ENCODE data around the gene RPGRIP1.
"Not testable (repeated sequence)": the region's sequence is repeated elsewhere in the genome, so short reads cannot be mapped to it uniquely, and the experiment has no call there.

RPGRIP1 gene

DNA sequence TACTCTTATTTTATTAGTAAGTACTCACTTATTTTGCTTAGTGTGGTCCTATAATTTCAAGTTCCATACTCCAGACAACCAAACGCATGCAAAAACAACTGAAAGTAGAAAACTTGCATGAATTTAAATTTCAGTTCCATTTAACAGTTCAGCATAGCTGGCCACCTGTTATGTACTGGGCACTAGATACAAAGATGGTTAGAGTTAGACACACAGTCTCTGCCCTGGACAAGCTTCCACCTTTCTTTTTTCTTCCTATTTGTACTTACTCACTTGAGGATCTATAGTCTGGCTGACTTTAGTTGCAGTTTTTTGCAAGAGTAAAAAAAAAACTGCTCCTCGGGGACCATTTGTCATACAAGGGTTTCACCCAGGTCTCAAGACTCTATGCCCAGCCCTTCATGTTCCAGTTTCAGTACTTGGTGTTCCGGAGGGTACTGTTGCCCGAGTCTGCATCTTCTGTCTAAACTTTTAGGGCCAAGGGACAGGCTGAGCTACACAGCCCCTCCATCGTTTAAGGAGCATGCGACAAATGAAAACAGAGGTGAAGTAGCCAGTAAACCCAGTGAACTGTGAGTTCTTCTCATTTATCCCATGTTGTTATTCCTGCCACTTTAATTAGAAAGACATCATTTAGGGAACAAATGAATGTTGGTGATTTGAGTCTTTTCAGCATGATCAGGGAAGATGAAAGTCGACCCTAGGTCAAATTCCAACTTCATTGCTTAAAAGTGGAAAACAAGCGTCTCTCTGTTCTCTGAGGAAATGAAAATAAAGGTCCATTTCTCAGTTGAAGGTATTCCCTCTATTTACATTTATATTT, 22.3 kb downstream of the RPGRIP1 start:
- DNase-seq: no peak

DNA sequence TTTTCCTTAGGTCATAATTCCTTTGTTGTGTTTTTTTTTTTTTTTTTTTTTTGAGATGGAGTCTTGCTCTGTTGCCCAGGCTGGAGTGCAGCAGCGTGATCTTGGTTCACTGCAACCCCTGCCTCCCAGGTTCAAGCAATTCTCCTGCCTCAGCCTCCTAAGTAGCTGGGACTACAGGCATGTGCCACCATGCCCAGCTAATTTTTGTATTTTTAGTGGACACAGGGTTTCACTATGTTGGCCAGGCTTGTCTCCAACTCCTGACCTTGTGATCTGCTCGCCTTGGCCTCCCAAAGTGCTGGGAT, 22.9 kb downstream of the RPGRIP1 start:
- not testable (repeated sequence) for DNase-seq

DNA sequence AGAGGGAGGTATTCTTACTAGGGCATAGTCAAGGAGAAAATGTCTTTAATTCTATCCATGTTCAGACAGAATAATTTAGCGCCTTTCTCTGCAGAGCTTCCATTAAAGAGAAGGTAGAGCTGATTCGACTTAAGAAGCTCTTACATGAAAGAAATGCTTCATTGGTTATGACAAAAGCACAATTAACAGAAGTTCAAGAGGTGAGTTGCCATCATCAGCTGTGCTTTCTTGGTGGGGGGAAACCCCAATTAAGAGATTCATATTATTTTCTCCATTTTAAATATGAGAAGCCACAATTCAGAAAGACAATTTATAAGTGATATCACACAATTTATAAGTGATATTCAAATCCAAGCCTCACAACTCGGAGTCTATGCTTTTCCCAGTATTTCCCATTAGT, 27.8 kb downstream of the RPGRIP1 start:
- no peak for DNase-seq

DNA sequence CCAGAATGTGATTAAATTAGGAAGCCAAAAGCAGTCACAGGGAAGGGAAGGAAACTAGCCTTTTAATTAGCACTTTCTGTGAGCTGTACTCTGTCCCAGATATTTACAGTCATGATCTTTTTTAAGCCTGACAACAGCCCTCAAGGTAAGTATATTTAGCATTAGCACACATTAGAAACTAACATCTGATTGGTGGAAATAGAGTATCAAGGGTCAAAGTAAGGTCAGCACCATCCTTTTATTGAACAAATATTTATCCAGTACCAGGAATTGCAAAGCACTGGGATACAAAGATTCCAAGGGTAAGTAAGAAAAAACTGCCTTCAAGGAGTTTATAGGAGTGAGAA, 28.2 kb downstream of the RPGRIP1 start:
- no peak for DNase-seq

DNA sequence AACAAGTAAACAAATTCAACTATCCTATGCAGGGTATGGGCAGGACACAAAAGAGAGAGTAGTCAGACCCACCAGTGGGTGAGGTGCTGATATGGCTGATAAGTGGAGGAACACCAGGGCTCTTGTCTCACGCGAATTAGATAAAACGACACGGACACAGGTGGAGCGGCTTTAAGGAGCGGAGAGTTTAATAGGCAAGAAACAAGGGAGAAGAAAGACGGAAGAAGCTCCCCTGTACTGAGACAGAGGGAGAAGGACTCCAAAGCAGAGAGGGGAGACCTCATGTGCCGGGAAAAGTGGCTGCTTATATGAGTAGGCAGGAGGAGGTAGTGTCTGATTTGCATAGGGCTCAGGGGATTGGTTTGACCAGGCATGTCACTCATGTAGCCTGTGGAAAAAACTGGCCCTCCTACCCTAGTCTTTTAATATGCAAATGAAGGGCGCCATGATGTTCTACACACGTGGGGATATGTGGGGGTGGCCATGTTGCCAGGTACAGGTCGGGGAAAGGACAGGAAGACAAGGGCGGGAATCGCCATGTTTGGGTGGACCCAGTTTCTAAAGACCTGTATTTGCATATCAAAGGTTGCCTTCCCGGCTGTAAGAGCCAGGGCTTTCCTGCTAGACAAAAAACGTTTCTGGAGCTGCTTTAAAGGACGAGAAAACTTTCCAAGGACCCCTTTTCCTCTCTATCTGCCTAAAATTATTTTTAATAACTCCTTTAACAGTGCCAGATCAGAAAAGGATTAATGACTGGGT, 28.8 kb downstream of the RPGRIP1 start:
- DNase-seq: peak; percentile 95

DNA sequence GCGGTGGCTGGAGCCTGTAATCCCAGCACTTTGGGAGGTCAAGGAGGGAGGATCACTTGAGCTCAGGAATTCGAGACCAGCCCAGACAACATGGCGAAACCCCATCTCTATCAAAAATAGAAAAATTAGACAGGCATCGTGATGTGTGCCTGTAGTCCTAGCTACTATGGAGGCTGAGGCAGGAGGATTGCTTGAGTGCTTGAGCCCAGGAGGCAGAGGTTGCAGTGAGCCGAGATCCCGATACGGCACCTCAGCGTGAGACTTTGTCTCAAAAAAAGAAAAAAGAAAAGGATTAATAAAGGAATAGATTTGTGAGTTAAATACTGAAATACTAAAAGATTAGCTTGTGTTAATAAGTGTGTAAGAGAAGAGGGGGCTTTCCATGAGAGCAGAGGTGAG, 29.4 kb downstream of the RPGRIP1 start:
- no peak for DNase-seq

DNA sequence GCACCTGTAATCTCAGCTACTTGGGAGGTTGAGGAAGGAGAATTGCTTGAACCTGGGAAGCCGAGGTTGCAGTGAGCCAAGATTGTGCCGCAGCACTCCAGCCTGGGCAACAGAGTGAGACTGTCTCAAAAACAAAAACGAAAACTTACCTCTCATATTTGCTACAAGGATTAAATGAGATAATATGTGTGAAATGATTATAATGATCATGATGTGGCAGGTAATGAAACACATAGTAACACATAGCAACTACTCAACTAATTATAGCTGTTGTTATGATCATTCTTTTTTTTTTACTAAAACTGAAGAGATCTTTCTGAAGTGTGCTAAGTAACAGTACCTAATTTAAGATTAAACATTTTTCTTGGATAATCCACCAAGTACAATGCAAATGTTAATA, 30.1 kb downstream of the RPGRIP1 start:
- DNase-seq: no peak

DNA sequence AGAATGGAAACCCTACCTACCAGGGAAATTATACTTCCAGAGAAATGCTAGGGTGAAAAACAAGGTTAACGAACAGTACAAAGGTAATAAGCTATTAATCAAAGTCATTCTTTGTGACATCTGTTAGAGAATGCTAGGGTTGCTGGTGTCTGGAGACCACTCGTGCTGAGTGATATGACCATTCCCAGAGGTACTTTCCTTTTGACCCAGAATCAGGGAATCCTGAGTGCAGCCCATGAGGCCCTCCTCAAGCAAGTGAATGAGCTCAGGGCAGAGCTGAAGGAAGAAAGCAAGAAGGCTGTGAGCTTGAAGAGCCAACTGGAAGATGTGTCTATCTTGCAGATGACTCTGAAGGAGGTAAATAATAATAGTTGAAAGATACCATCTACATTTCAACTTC, 31.7 kb downstream of the RPGRIP1 start:
- no peak for DNase-seq

DNA sequence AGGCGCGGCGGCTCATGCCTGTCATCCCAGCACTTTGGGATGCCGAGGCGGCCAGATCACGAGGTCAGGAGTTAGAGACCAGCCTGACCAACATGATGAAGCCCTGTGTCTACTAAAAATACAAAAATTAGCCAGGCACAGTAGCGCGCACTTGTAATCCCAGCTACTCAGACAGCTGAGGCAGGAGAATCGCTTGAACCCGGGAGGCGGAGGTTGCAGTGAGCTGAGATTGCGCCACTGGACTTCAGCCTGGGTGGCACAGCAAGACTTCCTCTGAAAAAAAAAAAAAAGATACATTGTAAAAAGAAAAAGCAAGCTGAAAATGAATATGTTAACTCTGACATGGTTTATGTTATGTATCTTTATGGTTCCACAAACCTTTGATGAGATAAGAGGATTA, 33.6 kb downstream of the RPGRIP1 start:
- no peak for DNase-seq

DNA sequence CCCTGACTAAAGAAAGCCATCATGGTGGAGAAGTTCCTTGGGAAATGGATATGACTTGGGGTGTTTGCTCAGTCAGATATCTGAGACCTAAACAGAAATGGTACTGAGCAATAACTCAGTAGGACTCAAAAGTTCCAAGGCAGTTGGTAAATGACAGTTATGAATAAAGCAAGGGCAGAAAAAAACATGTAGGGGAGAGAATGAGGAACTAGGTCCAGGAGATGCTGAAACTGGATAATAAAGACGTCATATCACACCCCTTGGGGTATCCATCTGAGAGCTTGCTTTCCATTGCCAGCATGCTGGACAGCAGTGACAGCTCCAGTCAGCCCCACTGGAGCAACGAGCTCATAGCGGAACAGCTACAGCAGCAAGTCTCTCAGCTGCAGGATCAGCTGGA, 37.5 kb downstream of the RPGRIP1 start:
- DNase-seq: no peak

DNA sequence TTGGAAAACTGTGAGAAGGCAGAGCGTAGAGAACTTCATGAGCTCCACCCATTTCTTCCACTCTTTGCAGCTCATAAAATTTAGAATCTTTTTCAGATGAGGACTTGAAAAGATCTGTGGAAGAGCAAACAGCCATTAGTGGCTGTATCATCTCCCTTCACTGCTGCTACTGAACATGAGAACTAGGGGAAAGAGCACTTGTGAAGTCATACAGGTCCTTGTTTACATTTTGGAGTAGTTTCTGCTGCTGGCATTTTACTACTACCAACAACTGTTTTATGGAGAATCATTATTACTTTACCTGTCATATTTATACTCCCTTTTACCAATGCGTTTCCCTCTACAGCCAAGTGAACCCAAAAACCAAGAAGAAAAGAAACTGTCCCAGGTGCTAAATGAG, 41.0 kb downstream of the RPGRIP1 start:
- DNase-seq: no peak

DNA sequence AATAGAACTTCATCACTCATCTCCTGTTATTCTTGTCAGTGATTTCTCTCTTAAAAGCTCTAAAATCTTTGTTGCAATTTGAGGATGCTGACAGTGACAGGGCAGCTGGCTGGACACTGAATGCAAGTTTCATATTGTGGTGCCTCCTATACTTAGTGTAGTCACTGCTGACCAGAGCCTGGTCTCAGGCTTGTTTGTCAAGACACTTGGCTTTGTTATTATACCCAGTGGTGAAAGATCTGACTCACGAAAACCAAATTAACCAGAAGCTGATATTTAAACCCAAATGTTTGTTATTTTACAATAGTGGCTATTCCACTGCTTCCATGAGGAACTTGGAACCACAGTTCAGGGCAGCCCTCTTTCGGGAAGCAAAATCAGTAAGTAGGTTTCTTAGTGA, 42.8 kb downstream of the RPGRIP1 start:
- no peak for DNase-seq

DNA sequence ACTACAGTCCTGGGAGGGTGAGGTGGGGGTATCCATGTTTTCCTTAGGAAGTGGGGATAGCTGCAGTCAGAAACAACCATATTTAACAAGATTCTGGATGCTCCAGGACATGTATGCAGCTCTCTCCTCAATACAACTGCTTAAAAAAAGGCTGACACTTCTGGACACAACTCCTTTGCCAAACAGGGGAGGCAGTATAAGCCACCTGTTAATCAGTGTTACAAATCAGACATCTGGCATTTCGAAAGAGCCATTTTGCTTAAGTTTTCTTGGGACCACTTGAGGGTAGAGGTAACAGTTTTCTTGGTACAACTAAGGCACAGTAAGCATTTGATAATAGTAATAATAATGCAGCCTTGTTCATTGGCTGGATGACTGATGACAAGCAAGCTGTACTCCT, 47.1 kb downstream of the RPGRIP1 start:
- no peak for DNase-seq

All from NCI-H1436 (cell line).